Mammary epithelial cell (primary cell): ENCODE results near the gene DCDC2C.
"Not testable (repeated sequence)": the region's sequence is repeated elsewhere in the genome, so short reads cannot be mapped to it uniquely, and the experiment has no call there.

Experiments used
- CTCF ChIP-seq, 2 donors: IDR thresholded peaks in 1 of 2; conservative IDR thresholded peaks in 1 of 2; 2 replicates each; pipeline ENCODE4 v1.5.1; 2011 to 2012; ENCODE audit warnings: inconsistent platforms in 2 of 2, low read length in 2 of 2, mild to moderate bottlenecking in 2 of 2, control low read depth in 1 of 2, low read depth in 1 of 2; ENCODE audit not compliant: insufficient read depth in 1 of 2; ENCODE audit errors: extremely low read depth in 1 of 2
- EZH2 ChIP-seq: IDR thresholded peaks from 2 replicates; pipeline ENCODE4 v1.6.1; 2012; ENCODE audit warnings: low read length, inconsistent platforms, borderline replicate concordance

- not testable (repeated sequence) for TF ChIP-seq CTCF (conservative IDR thresholded peaks at IDR 0.05 in 1 of 2, IDR thresholded peaks at IDR 0.05 in 1 of 2; ENCODE audit: extremely low read depth in 1 of 2, insufficient read depth in 1 of 2, low read depth in 1 of 2, low read length in 2 of 2); EZH2
Observed at GRCh38 chr2:3817144-3817543, 113.8 kb downstream of the DCDC2C start.
